IPS-20b (cell line): ENCODE data around the gene SDF2L1.
A peak's percentile ranks its signal among the peaks of the same experiment; 100 is the strongest.
"Not testable (repeated sequence)": the region's sequence is repeated elsewhere in the genome, so short reads cannot be mapped to it uniquely, and the experiment has no call there.

Experiments used
- H3K27ac ChIP-seq: one replicate; pipeline ENCODE4 v1.5.1; 2013; ENCODE audit warnings: low read length
- H3K27me3 ChIP-seq: 2 replicates; pipeline ENCODE4 v1.6.1; 2013; ENCODE audit warnings: mild to moderate bottlenecking, low read length, inconsistent platforms; ENCODE audit not compliant: insufficient read depth
- H3K36me3 ChIP-seq: 2 replicates; pipeline ENCODE4 v1.6.1; 2013; ENCODE audit warnings: low read depth, mild to moderate bottlenecking, inconsistent platforms, low read length, moderate library complexity; ENCODE audit not compliant: insufficient read depth
- H3K4me1 ChIP-seq: 2 replicates; pipeline ENCODE4 v1.6.1; 2013; ENCODE audit warnings: mild to moderate bottlenecking, control low read depth, inconsistent platforms, low read length, moderate library complexity; ENCODE audit not compliant: insufficient read depth
- H3K4me3 ChIP-seq: 2 replicates; pipeline ENCODE4 v1.5.1; 2013; ENCODE audit warnings: mild to moderate bottlenecking, low read length, inconsistent platforms
- H3K9ac ChIP-seq: 2 replicates; pipeline ENCODE4 v1.6.1; 2013; ENCODE audit warnings: low read depth, mild to moderate bottlenecking, inconsistent platforms, low read length, moderate library complexity
- H3K9me3 ChIP-seq: 2 replicates; pipeline ENCODE4 v1.6.1; 2013; ENCODE audit warnings: mild to moderate bottlenecking, low read depth, low read length, inconsistent platforms; ENCODE audit not compliant: insufficient read depth

Gene SDF2L1, protein sequence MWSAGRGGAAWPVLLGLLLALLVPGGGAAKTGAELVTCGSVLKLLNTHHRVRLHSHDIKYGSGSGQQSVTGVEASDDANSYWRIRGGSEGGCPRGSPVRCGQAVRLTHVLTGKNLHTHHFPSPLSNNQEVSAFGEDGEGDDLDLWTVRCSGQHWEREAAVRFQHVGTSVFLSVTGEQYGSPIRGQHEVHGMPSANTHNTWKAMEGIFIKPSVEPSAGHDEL

DNA sequence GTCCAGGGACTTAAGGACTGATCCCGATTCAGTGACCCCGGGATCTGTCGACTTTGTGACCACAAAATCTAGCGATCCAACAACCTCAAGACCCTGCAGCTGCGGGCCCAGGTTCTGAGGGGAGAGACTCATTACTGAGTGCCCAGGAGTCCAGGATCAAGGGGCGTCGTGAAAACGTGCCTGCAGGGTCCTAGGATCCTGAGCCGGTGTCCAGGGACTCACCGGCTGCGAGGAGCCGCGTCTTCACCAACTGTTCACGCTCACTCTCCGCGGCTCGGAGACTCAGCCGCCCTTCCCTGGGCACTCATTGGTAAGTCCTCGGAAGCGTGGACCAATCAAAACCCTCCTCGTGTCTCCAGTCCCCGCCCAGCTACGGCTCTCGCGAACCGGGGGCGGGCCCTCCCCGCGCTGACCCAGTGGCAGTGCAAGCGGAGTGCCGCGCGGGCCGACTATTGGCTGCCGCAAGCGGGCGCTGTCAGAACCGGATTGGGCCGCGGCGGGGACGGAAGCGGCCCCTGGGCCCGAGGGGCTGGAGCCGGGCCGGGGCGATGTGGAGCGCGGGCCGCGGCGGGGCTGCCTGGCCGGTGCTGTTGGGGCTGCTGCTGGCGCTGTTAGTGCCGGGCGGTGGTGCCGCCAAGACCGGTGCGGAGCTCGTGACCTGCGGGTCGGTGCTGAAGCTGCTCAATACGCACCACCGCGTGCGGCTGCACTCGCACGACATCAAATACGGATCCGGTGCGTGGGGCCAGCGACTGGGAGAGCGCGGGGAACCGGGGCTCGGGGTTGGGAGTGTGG, at the start of gene SDF2L1:
Gene SDF2L1, plus strand, starts transcription at position 514 of the 795 bp plus-strand sequence. Its CDS starts 35 bp downstream, at position 549.
- Histone ChIP-seq H3K36me3 (peaks cover 8% of the 10 kb centered on the region), H3K4me1 (peaks cover 5% of the 10 kb centered on the region; the same call in 1 of the 2 replicates), H3K4me3 (peak within 1 kb of the TSS; percentile 77), H3K9me3 (no peaks in the 10 kb centered on the region), H3K9ac (peak within 1 kb of the TSS; percentile 72), H3K27me3 (peaks cover 17% of the 10 kb centered on the region), H3K27ac (peak within 1 kb of the TSS; percentile 24)

DNA sequence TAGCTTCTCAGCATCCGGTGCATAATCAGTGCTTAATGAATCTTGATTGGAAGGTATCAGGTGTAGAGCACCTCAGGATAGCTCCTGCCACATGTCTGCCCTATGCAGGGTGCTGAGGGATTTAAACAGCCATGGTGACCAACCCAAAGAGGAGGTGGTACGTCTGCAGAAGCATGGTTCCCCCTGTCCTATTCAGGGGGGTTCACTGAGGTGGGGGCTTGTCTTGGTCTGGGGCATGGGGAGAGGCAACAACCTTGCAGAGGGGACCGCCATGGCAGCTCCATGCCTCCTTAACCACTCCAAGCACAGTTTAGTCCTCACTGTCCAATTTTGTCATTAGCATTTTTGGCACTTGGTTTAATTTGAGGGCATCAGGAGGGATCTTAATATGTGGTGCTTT, 49.7 kb upstream of the SDF2L1 start:
- Histone ChIP-seq H3K4me1 (no peaks in the 10 kb centered on the region), H3K36me3 (peaks cover 54% of the 10 kb centered on the region), H3K27me3 (no peaks in the 10 kb centered on the region), H3K9ac (no peak overlapping the region), H3K4me3 (no peak overlapping the region), H3K27ac (no peak overlapping the region), H3K9me3 (no peaks in the 10 kb centered on the region)

DNA sequence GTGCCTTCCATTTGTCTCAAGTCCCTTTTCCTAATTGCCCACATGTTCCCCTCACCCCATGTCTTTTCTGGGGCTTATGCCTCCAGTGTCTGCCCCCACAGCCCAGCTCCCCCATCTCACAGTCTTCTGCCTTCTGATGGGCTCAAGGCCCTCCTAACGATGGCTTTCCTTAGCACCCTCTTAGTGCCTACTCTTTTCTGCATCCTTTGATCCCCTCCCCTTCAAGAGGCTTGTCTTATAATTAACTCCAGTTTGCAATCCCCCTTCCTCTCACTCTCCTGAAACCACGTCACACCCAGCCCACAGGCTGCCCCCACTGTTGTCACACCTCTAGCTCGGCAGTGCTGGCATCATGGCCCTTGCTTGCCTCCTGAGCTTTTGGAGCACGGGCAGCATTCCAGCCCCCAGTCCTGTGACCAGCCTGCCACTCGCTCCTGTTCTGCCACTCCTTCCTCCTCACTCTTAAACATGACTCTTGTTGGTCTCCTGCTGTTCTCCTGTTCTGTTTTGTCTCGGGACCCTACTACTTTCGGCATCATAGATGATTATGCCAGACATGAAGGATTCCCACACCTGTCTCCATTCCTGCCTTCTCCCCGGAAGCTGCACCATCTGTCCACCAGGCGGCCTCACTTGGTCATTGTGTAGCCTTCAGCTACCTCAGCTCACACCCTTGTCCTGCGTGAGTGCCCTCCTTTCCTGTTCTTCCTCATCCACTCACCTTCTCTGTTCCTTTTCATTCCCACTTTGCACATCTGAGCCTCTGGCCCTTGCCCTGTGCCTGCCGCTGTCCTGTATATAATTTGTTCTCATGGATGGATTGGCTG, 48.5 kb upstream of the SDF2L1 start:
- H3K9me3 ChIP-seq: no peaks in the 10 kb centered on the region
- H3K27ac ChIP-seq: no peak overlapping the region
- peaks cover 50% of the 10 kb centered on the region for H3K36me3 ChIP-seq
- H3K9ac ChIP-seq: no peak overlapping the region
- no peak overlapping the region for H3K4me3 ChIP-seq
- H3K27me3 ChIP-seq: no peaks in the 10 kb centered on the region
- H3K4me1 ChIP-seq: no peaks in the 10 kb centered on the region

DNA sequence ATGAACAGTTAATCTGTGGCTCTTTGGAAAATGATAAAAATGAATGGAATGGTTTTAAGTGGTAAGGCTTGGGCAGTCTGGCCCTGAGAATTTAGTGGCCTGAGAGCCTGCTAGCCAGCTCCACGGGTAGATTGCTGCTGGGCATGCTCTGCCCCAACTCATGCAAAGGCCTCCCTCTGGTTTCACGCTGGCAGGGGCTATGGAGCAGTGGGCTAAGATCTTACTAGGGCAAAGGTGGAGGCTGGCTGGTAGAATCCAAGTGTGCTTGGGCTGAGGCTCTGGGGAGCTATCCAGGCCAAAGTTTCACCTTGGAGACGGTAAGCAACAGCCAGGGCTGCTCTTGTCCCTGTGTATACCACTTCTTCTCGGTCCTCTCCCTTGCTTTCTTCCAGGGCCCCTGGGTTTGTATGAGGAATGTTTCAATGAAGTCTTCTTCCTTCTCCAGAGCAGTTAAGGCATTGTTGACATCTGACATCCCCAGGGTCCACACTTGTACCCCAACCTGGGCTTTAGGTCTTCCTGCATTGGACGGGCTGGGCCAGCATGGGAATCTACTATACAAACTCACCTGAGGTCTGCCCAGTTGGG, 47.1 kb upstream of the SDF2L1 start:
- peaks cover 50% of the 10 kb centered on the region for H3K36me3 ChIP-seq
- H3K4me1 ChIP-seq: no peaks in the 10 kb centered on the region
- H3K4me3 ChIP-seq: no peak overlapping the region
- no peak overlapping the region for H3K9ac ChIP-seq
- H3K27me3 ChIP-seq: no peaks in the 10 kb centered on the region
- H3K27ac ChIP-seq: no peak overlapping the region
- H3K9me3 ChIP-seq: no peaks in the 10 kb centered on the region

DNA sequence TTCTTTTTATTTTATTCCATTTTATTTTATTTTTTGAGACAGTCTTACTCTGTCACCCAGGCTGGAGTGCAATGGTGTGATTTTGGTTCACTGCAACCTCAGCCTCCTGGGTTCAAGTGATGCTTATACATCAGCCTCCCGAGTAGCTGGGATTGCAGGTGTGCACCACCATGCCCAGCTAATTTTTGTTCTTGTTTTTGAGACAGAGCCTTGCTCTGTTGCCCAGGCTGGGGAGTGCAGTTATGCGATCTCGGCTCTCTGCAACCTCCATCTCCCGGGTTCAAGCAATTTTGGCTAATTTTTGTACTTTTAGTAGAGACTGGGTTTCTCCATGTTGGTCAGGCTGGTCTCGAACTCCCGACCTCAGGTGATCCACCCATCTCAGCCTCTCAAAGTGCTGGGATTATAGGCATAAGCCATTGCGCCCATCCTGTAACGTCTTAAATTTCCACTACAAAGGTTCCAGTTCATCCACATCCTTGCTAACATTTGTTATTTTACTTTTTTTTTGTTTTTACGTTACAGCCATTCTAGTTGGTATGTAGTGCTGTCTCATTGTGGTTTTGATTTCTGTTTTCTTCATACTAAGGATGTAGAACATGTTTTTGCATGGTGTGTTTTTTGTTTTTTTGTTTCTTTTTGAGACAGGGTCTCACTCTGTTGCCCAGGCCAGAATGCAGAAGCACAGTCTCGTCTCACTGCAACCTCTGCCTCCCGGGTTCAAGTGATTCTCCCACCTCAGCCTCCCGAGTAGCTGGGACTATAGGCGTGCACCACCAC, 45.6 kb upstream of the SDF2L1 start:
- not testable (repeated sequence) for H3K27ac ChIP-seq, H3K4me1 ChIP-seq, H3K27me3 ChIP-seq, H3K9ac ChIP-seq, H3K9me3 ChIP-seq, H3K4me3 ChIP-seq
- H3K36me3 ChIP-seq: peaks cover 50% of the 10 kb centered on the region

DNA sequence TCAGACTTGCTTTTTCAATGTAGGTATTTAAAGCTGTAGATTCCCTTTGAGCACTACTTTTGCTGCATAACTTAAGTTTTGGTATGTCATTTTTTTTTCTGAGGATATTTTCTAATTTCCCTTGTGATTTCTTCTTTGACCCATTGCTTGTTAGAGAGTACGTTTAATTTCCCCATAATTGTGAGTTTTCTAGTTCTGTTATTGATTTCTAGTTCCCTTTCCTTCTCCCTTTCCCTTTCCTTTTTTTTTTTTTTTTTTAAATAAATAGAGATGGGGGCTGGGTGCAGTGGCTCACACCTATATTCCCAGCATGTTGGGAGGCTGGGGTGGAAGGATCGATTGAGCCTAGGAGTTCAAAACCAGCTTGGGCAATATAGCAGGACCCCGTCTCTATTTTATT, 43.8 kb upstream of the SDF2L1 start:
- Histone ChIP-seq H3K27ac (no peak overlapping the region), H3K36me3 (peaks cover 42% of the 10 kb centered on the region), H3K9ac (no peak overlapping the region)

DNA sequence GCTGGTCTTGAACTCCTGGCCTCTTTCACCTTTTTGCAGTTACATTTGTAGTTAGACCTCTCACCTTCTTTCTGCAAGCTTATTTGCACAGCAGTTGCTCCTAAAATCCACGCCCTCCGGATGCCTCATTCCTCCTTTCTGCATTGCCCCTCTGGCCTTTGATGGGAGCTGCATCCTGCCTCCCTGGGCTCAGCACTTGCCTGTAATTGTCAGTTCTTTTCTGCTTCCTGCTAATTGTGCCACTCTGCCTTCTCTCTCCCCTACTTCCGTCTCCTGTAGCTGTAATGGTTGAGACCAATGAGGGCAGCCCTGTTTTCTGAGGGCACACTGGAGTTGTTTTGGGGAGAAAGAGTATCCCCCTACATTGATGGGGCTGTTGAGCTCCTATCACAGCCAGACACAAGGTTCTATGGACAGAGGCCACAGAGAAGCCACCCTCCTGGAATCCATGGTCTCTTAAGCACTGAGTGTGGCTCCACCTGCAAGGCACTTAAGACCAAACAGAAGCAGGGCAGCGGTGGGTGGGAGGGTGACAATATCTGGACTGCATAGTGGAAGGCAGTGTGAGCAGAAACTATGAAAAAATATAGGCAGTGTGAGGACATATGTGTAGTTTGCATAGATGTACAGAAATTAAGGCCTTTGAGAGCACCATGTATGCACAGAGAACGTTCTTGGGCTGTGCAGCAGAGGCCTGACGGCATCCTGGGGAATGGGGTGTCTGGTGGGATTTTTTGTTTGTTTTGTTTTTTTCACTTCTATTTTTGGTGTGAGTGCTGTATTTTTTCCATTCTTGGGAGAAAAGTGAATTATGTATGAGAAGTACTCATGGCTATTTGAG, 42.8 kb upstream of the SDF2L1 start:
- no peak overlapping the region for H3K4me3 ChIP-seq
- no peak overlapping the region for H3K9ac ChIP-seq
- no peaks in the 10 kb centered on the region for H3K9me3 ChIP-seq
- no peaks in the 10 kb centered on the region for H3K4me1 ChIP-seq
- H3K27me3 ChIP-seq: no peaks in the 10 kb centered on the region
- no peak overlapping the region for H3K27ac ChIP-seq
- peaks cover 32% of the 10 kb centered on the region for H3K36me3 ChIP-seq

More for the DNA sequence above, 43.8 kb upstream of the SDF2L1 start:
- Histone ChIP-seq H3K4me1 (no peaks in the 10 kb centered on the region), H3K9me3 (no peaks in the 10 kb centered on the region), H3K27me3 (no peaks in the 10 kb centered on the region), H3K4me3 (no peak overlapping the region)

DNA sequence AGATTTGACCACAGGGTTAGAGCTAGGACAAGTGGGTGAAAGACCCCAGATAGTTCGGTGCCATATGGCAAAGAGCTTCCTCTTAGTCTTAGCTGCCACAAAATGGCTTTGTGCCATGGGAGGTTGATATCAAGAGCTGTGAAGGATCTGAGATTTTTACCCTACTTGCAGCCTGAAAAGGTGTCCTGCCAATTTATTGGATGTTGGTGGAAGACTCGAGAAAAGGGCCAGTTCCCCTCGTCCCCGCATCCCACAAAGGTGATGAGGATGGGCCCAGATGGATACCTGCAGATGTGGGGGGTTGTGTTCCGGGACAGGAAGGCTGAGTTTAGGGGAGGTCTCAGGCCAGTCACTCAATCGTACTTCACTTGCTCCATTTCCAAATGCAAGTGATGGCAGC, 39.5 kb upstream of the SDF2L1 start:
- no peak overlapping the region for H3K4me3 ChIP-seq
- peaks cover 6% of the 10 kb centered on the region for H3K36me3 ChIP-seq
- H3K9me3 ChIP-seq: no peaks in the 10 kb centered on the region
- H3K27ac ChIP-seq: no peak overlapping the region
- H3K9ac ChIP-seq: no peak overlapping the region
- H3K27me3 ChIP-seq: no peaks in the 10 kb centered on the region
- no peaks in the 10 kb centered on the region for H3K4me1 ChIP-seq

DNA sequence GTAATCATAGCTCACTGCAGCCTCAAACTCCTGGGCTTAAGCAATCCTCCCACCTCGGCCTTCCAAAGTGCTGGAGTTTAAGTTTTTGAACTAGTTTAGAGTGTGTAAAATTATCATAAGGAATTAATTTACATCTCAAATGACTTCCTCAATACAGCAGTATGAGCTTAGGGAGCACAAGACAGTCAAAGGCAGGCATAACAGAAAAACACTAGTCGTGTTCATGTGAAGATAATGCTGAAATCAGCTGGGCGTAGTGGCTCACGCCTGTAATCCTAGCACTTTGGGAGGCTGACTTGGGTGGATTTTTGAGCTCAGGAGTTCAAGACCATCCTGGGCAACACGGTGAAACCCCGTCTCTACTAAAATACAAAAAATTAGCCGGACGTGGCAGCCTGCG, 38.1 kb upstream of the SDF2L1 start:
- Histone ChIP-seq H3K36me3 (peaks cover 11% of the 10 kb centered on the region), H3K27ac (no peak overlapping the region), H3K9me3 (no peaks in the 10 kb centered on the region), H3K27me3 (no peaks in the 10 kb centered on the region), H3K4me1 (no peaks in the 10 kb centered on the region), H3K4me3 (no peak overlapping the region), H3K9ac (no peak overlapping the region)

DNA sequence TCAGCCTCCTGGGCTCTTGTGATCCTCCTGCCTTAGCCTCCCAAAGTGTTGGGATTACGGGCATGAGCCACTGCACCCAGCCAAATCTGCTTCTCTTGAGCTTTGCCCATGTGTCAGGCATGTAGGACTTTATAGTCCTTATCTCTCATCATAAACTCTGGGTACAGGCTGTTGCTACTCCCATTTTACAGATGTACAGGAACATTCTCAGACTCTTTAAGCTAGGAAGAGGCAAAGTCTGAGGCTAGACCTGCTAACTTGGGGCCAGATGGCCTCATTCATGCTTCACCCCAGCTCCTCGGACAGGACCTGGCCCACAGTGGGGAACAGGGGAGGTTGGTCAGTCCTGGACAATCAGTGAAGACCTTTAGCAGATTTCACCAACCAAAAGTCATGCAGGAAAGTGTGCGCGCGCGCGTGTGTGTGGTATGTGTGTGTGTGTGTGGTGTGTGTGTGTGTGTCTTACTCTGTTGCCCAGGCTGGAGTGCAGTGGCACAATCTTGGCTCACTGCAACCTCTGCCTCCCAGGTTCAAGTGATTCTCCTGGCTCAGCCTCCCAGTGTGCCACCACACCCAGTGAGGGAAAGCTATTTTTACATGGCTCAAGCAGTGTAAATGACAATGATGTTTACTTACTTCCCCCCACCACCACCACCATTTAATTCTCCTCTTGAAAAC, 36.1 kb upstream of the SDF2L1 start:
- Histone ChIP-seq H3K4me3 (no peak overlapping the region), H3K9ac (no peak overlapping the region), H3K9me3 (no peaks in the 10 kb centered on the region), H3K27ac (no peak overlapping the region), H3K4me1 (no peaks in the 10 kb centered on the region), H3K27me3 (no peaks in the 10 kb centered on the region), H3K36me3 (peaks cover 23% of the 10 kb centered on the region)
